SW 1271 (cell line): ENCODE data around the gene GOLGA3.

Experiments used
- DNase-seq, 2 experiments: peaks; one replicate each; lab custom pipeline; 2025; lab: John Stamatoyannopoulos, UW

GOLGA3 gene

DNA sequence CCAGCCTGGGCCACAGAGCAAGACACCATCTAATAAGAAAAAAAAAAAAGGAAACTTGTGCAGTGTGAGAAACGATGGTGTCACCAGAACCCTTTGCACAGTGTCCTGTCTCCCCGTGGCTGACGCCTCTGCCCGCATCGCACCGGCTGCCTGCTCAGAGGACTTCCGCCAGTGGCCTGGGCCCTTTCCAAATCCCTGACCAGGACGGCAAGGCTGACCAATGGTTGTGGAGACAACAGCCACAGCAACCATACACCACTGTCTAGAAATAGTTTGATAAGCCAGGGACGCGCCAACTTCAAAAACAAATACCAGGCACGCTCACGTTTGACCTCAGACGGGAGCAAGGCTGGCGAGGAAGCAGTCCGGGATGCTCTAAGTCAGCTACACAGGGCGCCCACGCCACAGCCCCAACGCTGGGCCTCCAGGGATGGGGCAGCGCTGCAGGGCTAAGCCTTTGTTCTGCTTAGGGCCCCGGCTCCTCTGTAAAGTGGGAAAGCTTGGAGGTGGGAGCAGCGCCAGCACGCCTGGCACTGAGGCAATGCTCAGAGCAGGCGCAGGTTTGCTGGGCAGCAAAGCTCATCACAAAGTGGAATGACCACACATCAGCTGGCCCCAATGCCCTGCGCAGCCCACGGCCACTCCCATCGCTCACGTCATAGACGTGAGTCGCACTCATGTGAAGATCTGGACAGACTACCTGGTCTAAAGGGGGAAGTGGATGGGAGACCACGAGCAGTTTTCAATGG, 105.5 kb downstream of the GOLGA3 start:
- no peak for DNase-seq

DNA sequence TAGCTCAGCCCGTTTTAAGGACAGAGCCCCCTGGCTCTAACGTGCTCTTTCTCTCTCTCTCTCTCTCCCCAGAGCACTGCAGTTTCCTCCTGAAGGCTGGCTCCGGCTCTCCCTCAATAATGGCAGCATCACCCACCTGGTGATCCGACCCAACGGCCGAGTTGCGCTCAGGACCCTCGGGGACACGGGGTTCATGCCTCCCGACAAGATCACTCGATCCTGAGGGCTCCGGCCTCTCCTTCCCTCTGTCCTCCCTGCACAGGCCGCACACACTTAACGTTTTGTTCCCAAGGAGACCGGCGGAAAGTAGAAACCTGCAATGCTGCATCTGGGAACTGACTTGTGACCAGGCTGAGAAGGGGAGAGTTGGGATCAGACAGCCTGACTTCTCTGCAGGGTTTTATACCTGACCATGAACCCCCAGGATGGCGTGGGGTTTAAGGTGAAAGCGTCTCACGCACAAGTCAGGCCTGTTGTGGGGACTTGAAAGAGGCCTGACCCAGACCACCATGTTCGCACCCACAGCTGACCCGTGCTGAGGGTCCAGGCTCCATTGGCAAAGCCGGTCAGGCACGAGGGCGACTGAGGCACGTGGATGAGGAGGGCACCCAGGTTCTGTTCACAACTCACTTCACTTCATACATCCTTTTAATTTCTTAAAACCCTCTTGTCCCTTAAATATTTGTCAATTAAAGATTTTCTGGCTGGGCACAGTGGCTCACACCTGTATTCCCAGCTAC, 107.9 kb downstream of the GOLGA3 start:
- no peak for DNase-seq

DNA sequence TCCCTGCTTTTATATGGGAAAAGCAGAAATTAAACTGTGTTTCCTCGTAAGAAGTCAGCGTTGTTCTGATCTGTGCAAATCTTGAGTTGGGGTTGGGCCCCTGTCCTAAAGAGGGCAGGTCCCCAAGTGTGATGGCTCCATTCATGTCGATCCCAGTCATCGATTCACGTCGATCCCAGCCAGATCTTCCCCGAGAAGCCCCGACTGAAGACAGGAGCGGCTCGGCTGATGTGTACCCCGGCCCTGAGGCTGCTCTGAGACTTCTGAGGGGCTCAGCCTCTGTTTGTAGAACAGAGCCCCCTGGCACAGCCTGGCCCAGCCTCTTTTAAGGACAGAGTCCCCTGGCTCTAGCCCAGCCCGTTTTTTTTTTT, 108.7 kb downstream of the GOLGA3 start:
- no peak for DNase-seq

DNA sequence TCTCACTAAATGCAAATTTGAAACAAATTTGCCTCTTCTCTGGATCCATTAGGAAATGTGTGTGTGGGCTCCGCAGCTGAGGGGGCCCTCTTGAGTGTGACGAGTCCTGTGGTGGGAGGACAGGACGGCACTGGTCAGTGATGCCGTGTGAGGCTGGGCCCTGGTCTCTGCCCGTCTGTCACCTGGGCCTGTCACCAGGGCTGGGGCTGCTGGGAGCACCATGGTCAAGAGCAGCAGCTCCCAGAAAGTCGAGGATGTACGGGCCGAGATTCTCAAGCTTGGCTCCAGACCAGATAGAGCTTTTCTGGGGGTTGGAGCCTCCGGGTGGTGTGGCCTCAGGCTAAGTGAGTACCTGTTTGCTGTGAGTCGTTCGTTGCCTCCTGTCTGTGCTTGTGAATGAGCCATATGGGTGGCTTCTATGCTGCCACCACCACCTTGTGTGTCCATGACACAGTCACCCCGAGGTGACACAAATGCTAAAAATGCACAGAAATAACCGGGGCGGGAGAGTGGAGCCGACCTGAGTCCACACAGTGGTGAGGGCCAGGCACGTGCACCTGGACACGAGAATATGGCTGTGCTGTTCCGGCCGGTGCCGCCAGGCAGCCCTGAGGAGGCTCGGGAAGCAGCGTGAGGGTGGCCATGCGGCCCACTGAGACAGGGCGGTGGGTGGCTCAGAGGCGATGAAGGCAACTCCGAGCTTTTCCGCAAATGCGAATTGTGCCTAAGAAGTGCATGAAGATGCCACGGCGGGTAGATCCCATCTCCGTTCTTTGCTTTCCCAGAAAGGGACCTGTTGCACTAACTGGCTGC, 109.3 kb downstream of the GOLGA3 start:
- no peak for DNase-seq
